Non-pigmented ciliary epithelial cell (primary cell): ENCODE data around the gene CD38.
"Not testable (repeated sequence)": the region's sequence is repeated elsewhere in the genome, so short reads cannot be mapped to it uniquely, and the experiment has no call there.

Experiments used
- DNase-seq: peaks from one replicate; pipeline ENCODE4 v3.0.0-alpha.2; 2010; ENCODE audit warnings: low read depth

CD38 gene

DNA sequence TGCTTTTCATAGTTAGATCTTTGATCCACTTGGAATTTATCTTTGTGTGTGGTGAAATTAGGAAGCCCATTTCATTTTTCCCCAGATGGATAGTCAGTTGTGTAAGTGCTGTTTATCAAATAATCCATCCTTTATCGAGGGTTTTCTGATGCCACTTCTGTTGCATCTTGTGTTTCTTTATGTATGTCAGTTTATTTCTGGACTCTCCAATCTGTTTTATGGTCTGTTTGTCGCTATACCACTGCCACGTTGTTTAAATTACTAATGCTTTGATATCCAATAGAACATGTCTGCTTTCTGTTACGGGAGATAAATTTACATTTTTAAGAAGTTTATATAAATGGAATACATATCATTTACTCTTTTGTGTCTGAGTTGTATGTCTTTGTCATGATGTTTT lies 21.0 kb downstream of the CD38 start:
- no peak for DNase-seq

DNA sequence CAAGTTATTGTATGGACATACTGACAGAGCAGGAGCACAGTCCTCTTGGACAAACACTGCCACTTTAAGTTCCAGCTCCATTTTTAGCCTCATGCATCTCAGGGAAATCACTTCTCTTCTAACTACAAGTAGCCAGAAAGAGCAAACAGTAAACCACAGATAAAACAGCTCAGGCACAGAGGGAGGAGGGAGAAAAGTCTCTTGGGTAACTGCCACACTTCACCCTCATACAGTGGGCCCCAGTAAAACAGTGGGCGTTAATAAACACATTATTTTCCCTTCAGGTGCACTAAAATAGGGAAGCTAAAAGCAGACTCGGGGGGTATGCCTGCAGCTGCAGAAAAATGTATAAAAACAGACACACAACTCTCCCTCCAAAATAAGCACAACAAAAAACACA lies 21.6 kb downstream of the CD38 start:
- no peak for DNase-seq

DNA sequence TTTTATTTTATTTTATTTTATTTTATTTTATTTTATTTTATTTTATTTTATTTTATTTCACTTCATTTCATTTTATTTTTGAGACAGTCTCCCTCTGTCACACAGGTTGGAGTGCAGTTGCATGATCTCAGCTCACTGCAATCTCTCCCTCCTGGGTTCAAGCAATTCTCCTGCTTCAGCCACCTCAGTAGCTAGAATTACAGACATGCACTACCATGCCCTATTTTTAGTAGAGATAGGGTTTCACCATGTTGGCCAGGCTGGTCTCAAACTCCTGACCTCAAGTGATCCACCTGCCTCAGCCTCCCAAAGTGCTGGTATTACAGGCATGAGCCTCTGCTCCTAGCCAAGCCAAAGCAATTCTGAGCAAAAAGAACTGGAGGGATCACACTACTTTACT lies 24.4 kb downstream of the CD38 start:
- DNase-seq = not testable (repeated sequence)

DNA sequence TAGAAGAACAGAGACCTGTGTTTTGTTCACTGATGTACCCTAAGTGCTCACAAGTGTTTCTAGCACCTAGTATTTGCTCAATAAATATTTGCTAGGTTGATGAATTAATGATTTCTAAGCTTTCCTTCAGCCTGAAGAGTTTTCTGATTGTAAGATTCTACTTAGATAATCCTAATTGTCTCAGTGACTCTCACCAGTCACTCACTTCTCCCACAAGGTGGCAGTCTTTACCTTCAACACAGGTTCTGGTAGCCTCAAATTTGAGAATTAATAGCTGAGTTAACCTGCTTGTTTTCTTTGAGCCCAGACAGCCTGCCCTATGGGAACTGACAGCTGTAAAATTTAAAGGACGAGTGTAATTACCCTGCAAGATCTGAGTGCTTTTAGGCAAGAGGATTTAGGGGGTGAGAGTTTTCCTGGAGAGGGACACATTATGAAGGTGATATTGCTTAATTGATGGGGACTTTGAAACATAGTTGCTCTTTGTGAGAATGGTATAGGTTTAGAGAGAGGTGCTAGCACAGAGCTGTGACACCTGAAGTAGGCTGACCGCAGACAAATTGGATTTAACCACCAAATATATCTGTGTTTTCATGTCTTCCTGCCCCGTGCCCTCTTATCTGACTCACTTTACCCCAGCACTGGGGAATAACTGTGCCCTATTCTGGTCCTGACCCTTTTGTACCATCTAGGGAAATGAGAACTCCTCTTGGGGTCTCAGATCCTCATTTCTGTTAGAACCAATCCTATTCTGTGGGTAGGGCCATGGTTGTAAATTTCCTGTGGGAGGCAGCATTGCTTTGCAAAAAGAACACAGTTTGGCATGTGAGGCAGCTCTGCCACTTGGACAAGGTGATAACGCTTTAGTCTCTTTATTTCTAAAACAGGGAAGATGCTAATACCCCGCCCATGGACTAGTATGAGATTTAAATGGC lies 27.7 kb downstream of the CD38 start:
- peak; percentile 31 for DNase-seq

DNA sequence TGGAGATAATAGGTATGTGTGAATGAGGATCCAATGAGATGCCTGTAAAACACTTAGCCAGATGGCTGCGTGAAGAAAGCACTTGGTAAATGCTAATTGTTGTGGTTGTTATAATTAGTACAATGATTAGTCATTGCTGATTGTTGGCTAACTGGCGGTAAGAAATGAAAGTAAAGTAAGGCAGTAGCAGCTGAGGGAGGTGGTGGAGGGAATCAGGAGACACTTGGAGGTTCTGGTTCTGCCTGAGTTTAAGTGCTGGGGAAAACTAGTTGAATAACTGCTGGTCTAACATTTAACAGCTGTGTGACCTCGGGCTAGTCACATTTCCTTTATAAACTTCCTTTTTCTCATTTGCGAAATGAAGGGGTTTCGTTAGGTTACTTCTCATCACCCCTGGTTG lies 30.9 kb downstream of the CD38 start:
- no peak for DNase-seq

DNA sequence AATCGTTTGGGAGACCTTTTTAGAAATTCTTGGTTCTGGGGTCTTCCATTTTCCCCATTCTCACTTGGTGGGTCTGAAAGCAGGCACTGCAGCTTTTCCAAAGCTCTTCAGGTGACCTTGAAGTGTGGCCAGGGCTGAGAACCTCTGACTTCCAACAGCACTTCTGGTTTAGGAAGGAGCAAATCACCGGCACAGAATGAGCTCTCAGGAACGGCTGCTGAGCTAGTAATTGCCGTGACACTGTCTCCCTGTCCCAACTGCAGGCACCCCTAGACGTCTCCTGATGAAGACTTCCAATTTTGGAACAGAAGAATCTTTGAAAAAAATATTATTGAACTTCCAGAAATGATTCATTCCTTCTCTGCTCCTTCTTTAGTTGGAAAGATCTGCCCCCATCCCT lies 31.3 kb downstream of the CD38 start:
- no peak for DNase-seq

DNA sequence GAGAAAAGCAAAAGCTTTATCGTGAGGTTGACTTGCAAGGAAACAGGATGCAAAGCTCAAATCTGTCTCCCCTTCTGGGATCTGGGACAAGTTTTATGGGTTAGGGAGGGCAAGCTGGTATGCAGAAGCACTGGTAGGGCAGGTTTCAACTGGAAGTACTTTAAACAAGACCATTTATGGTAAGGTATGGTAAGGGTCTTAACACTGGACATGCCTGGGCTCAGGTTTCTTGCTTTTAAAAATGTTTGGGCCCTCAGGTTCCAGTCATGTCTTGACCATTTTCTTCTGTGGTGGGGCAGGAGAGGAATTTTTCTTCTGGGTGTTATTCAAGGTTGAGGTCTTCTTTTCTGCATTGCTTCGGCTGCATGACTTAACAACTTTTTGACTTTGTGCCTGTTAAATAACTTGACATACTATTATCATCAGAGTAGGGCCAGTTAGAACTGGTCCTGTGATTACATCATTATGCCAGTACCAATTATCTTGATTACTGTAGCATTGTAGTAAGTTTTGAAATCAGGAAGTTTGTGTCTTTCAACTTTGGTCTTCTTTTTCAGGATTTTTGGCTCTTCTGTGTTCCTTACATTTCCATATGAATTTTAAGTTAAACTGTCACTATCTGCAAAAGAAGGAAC lies 33.7 kb downstream of the CD38 start:
- no peak for DNase-seq

DNA sequence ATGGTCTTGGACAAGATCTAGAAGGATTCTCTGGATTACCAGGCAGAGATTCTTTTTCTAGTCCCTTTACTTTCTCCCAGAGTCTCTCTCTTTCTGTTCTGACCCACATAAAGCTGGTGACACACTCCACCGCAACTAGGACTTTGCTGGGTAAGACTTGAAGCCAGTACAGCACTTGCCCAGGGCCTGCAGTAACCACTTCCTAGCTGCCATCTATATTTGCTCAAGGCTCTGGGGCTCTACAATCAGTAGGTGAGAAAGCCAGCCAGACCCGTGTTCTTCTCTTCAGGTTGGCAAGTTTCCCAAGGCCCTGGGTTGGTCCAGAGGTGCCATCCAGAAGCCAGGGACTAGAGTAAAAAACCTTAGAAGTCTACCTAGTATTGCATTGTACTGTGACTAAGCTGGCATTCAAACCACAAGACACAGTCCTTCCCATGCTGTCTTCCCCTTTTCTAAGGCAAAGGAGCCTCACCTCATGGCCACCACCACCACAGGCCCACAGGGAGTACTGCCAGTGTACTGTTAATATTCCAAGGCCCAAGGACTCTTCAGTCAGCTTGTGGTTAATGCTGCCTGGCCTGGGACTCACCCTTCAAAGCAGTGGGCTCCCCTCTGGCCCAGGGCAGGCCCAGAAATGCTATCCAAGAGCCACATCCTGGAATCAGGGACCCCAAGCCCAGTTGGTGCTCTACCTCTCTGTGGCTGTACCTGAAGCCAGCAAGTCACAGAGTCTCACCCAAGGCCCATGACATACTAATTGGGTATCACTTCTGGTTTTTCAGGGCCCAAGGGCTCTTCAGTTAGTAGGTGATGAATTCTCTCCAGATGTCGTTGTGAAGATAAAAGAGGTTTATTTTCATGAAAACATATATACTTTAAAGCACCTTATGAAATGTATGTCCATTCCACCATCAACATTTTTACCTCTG lies 54.7 kb downstream of the CD38 start:
- DNase-seq = no peak

DNA sequence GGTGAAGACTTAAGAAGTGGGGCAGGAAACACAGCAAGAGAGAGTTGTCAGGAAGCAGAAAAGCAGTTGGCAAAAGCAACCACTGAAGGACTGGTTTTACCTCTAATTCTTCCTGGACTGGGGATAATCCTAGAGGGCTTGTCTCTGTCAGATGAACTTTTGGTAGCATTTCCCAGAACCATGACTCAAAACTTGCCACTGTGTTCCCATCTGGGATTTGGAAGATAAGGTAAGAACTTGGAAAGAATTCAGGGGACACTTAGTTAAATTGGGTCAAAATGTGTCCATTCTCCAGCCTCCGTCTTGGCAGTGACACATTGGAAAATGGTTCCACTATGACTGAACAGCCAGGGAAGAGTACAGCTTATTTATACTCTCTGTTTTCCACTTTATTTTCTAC lies 55.7 kb downstream of the CD38 start:
- no peak for DNase-seq

DNA sequence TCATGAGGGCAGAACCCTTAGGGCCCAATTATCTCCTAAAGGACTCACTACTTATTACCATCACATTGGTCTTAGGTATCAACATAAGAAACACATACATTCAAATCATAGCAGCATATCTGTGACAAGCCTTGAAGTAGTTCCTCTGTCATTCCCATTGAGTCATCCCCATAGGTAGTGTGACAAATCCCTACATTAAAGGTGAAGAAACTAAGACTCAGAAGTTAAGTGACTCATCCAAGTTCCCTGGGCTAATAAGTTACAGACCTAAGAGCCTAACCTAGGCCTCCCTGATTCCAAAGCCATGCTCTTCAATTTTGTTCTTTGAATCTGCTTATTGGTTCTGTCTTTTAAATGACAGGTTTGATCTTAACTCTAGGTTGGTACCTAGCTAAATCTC lies 58.2 kb downstream of the CD38 start:
- DNase-seq = no peak

DNA sequence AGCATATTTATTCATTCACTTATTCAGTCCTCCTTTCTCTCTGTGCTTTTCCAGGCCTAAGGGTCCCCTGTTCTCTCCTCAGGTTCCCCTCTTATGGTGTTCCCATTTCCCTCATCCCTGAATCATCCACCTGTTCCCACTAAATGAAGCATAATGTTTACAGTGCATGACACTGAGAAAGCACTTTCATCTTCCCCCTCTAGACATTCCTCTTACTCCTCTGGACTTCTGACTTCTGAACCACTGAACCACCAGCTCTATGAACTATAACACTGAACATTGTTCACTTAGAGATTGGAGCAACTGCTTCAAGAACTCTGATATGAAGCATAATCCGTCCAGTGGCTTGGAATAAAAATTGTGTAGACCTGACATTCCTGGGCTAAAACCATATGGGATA lies 59.5 kb downstream of the CD38 start:
- no peak for DNase-seq

DNA sequence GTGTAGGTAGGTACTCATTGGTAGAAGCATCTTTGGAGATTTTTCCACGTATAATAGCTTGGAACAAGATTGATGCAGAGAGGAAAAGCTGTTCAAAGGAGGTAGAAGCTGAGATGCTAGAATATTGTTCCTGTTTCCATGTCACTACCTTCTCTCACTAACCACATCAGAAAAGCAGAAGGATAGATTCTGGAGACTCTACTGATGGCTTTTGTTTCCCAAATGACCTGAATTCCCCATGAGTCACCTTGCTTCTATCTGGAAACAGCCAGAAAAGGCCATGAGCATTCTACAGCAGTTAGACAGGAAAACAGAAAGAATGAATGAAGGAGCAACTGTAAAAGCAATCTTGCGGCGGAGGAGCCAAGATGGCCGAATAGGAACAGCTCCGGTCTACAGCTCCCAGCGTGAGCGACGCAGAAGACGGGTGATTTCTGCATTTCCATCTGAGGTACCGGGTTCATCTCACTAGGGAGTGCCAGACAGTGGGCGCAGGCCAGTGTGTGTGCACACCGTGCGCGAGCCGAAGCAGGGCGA lies 63.1 kb downstream of the CD38 start:
- not testable (repeated sequence) for DNase-seq

DNA sequence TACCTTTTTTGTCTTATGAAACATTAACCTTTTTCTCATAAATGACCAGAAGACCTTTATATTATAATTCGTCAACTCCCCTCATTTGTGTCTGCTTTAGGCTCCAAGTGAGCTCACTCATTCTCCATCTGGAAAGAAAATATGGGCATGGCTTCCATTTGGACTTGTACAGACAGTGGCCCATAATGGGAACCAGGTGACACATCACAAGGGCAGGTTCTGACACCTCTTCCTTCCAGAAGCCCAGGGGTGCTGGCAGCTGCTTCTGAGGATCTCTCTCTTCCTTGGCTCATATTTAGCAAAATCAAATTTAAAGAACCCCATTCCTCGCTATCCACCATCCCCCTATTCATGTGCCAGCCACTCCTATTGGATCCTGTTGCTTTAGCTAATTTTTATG lies 69.6 kb downstream of the CD38 start:
- DNase-seq = no peak

DNA sequence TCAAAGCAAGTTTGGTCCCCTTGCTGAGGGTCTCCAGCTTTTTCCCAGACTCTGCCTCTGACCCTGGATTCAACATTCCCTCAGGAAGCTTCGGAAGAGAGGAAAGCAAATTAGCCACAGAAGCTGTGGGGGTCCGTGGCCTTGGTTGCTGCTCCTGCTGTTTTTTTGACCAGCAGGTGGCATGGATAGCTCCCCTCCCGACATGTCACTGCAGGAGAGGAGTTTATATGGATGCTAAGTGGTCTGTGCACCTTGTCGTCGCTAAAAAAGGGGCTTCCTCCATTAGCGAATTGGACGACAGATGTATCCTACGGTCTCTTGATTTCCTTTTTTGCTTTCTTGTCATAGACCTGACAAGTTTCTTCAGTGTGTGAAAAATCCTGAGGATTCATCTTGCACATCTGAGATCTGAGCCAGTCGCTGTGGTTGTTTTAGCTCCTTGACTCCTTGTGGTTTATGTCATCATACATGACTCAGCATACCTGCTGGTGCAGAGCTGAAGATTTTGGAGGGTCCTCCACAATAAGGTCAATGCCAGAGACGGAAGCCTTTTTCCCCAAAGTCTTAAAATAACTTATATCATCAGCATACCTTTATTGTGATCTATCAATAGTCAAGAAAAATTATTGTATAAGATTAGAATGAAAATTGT lies 70.2 kb downstream of the CD38 start:
- no peak for DNase-seq

DNA sequence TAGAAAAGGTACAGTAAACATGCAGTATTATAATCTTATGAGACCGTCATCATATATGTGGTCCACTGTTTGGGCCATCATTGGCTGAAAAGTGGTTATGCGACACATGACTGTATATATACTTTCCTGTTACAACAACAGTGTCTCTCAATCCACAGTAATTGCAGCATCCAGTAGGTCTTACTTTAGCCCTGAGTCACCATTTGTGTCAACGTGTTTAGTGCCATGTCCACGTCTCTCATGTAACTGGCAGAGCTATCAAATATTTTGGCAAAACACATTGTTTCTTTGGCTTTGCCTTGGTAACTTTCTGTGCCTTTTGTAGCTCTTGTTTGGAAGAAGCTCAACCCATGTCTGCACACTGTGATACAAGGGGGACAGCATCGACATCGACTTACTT lies 73.8 kb downstream of the CD38 start:
- DNase-seq = no peak

DNA sequence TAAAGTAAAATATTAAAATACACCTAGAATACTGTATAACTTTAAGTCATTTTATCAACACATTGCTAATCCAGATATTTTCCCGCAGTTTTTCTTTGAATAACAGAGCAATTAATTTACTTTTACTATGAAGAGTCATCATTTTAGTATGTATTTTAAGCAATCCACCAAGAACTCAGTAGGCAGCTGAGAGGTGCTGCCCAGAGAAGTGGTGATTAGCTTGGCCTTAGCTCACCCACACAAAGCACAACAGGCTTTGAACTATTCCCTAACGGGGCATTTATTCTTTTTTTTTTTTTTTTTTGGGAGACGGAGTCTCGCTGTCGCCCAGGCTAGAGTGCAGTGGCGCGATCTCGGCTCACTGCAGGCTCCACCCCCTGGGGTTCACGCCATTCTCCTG lies 74.4 kb downstream of the CD38 start:
- DNase-seq = no peak

DNA sequence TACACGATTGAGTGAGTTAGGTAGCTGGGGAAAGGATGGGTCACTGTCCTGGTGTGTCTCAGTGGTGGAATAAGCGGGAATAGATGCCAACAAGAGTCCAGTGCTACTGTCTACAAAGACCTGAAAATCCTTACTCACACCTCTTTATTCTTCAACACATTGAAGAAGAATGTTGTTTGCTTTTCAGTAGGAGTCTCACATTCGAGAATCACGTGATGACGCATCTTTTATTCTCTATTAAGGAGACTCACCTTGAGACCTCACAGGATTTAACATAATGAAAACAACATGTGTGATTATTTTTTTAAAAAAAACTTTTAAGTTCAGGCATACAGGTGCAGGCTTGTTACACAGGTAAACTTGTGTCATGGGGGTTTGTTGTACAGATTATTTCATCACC lies 75.2 kb downstream of the CD38 start:
- no peak for DNase-seq

DNA sequence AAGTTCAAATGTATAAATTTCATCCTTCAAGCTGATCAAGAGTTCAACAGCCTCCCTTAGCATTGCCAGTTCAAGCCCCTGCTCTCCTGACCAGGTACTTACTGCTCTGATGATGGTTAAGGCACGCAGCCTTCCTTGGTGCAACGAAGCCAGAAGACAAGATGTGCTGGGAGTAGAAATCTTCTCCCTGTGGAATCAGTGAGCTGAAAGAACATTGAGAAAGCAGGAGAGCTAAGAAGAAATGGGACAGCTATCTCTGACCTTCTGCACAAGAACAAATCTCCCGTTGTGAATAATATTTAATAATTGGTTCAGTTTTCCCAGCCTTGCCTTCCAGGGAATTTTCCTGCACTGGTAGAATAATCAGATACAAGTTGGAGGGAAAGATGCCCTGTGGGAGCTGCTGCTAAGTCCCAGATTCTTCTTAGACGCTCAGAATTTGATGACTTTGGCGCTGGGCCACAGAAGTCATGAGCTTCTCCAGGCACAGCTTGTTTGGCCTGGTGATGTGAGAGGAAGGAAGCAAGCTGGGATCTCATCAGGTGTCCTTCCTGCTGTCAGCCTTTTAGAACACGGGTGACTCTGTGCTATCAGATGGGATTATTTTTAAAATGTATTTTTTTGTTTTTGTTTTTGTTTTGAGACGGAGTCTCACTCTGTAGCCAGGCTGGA lies 77.8 kb downstream of the CD38 start:
- DNase-seq = no peak

DNA sequence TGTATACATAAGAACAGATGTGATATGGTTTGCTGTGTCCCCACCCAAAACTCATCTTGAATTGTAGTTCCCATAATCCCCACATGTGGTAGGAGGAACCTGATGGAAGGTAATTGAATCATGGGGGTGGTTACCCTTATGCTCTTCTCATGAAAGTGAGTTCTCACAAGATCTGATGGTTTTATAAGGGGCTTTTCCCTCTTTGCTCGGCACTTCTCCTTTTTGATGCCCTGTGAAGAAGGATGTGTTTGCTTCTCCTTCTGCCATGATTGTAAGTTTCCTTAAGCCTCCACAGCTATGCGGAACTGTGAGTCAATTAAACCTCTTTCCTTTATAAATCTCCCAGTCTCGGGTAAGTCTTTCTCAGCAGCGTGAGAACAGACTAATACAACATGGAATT lies 83.1 kb downstream of the CD38 start:
- not testable (repeated sequence) for DNase-seq

DNA sequence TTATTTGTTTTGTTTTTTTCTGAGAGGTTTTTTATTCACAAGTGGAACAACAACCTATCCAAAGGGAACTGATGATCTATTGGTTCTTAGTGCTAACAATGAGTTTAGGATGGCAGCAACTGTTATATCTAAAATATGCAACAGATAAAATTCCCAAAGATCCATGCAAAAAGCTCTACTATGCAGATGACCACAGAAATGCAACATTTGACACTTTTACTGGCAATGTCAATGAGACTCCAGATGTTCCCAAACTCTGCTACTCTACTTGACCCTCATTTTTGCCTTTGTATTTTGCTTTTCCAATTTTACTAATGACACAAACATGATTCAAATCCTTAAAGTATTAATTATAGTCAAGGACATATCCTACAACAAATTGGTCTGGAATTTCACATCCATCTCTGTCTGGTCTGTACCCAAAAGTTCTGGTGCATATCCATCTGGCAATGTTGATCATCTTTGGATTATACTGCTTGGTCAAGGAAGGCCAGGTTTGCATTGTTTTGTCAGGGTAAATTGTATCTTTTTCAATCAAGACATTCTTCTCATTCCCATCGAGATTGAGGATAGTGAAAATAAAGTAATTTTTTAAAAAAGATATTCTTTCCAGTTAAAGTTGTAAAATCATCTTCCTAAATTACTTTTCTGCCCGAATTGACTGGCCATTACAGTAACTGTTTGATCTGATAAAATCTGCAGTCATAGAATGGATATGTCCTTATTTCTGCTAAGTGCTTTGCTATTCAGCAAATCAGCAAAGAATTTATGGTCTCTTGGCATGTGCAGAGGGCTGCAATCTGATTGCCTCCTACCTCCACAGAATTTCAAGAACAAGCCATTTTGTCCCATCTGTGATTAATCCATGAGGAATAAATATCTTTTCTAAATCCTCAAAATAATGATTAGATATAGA lies 86.8 kb downstream of the CD38 start:
- DNase-seq = no peak
